Adipocyte (in vitro differentiated cells): Measurements from ENCODE around the gene TERT.

Experiments
- DNase-seq: peaks from one replicate; pipeline ENCODE4 v3.0.0-alpha.2; 2015; ENCODE audit warnings: low read depth
- H3K27me3 ChIP-seq: replicated peaks from 2 replicates; pipeline ENCODE4 v1.7.0; 2013; ENCODE audit warnings: mild to moderate bottlenecking, low read length, moderate library complexity; ENCODE audit not compliant: control insufficient read depth, insufficient read depth
- H3K36me3 ChIP-seq: 2 replicates; pipeline ENCODE4 v1.7.0; 2013; ENCODE audit warnings: low read length, mild to moderate bottlenecking, moderate library complexity; ENCODE audit not compliant: control insufficient read depth, insufficient read depth, severe bottlenecking
- H3K4me1 ChIP-seq: 2 replicates; pipeline ENCODE4 v1.7.0; 2013; ENCODE audit warnings: mild to moderate bottlenecking, low read length, moderate library complexity; ENCODE audit not compliant: control insufficient read depth, insufficient read depth
- H3K4me3 ChIP-seq: 2 replicates; pipeline ENCODE4 v1.7.0; 2013; ENCODE audit warnings: mild to moderate bottlenecking, low read length, moderate library complexity
- H3K9ac ChIP-seq: 2 replicates; pipeline ENCODE4 v1.7.0; 2013; ENCODE audit warnings: mild to moderate bottlenecking, low read length, moderate library complexity
- H3K9me3 ChIP-seq: 2 replicates; pipeline ENCODE4 v1.7.0; 2013; ENCODE audit warnings: mild to moderate bottlenecking, low read length, moderate library complexity; ENCODE audit not compliant: control insufficient read depth

Gene TERT

DNA sequence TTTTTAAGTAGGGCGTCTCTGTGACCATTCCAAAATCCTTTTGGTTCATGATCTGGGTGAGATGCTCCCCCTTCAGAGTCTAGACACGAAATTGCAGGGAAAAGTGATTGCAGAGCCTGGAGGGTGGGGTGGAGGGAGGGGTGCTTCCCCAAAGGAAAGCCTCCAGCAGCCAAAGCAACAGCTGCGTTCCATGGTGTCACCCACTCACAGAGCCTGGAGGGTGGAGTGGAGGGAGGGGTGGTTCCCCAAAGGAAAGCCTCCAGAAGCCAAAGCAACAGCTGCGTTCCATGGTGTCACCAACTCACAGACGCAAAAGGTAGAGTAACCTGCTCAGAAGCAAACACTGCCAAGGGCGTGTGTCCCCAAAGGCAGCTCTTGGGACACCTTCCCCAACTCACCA is 47.1 kb downstream of the TERT start:
- Histone ChIP-seq H3K9ac (no peak overlapping the region), H3K4me3 (no peak overlapping the region), H3K36me3 (no peaks in the 10 kb centered on the region), H3K27me3 (peaks cover 26% of the 10 kb centered on the region), H3K9me3 (no peaks in the 10 kb centered on the region), H3K4me1 (no peaks in the 10 kb centered on the region)
- DNase-seq: no peak

DNA sequence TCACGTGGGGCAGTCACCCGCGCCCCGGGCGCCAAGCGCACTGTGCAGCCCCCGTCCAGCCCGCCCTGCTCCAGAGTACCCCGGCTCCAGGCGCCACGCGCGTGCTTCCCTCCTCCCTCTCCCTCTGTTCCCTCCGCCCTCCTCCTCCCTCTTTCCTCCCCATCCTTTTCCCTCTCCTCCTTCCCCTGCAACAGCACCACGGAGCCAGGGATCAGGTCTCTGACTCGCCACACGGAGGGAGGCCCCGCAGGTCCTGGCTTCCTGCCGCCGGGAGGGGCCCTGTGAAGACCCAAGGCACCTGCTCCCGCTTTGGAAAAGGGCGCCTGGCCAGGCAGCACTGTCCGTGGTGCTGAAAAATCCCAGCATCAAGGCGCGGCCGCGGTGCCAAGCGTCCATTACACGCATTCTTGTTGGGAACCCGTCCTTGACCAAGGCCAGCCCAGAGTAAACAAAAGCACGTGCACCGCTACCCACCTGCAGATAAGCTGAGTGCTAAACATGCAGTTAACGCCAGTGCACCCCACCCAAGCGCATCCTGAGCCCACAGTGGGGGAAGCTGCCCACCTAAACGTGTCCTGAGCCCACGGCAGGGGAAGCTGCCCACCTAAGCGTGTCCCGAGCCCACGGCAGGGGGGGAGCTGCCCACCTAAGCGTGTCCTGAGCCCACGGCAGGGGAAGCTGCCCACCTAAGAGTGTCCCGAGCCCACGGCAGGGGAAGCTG is 48.0 kb downstream of the TERT start:
- Histone ChIP-seq H3K4me3 (no peak overlapping the region), H3K27me3 (peaks cover 23% of the 10 kb centered on the region), H3K4me1 (no peaks in the 10 kb centered on the region), H3K9me3 (no peaks in the 10 kb centered on the region), H3K36me3 (no peaks in the 10 kb centered on the region), H3K9ac (no peak overlapping the region)
- peak; percentile 35 for DNase-seq

DNA sequence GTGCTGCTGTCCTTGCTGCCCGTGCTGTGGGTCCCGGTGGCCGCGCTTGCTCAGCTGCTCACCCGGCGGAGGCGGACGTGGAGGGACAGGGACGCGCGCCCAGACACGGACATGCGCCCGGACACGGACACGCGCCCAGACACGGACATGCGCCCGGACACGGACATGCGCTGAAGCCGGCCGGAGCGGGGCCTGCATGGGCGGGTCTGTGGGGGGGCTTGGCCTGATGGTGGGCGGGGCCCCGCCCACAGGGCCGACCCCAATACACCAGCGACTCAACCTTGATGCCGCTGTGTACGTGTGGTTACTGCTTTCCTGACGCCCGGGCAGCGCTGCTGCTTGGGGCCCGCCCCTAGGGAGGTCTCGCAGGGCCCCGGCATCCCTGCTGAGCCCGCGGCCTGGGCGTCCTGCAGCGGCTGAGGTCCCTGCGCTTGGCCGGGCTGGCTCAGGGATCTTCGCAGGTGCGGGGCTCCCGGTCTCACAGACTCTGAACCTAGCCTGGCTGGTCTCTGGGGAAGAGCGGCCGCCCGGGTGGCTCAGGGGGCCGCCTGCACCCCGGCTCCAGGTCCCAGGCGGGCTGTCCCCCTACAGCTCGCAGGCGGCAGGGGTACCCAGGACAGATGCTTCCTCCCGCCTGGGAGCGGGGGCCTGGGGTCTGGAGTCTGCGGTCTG is 48.8 kb downstream of the TERT start:
- H3K4me3 ChIP-seq: no peak overlapping the region
- no peaks in the 10 kb centered on the region for H3K9me3 ChIP-seq
- no peaks in the 10 kb centered on the region for H3K4me1 ChIP-seq

DNA sequence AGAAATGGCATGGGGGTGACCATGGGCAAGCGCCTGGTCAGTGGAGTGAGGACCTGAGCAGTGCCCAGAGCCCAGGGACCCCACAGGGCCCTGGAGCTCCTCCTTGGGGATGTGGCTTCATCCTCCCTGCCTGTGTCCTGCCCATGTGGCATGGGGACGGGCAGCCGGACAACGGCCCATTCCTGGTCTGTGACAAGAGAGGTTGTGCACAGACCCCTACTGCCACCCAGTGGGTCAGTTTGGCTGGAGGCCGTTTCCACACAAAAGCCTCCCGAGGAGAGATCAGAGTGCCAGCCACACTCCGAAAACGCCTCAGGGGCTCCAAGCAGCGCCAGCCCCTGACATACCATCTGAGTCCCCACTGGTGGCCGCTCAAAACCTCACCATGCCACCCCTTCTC is 49.9 kb downstream of the TERT start:
- Histone ChIP-seq H3K27me3 (peaks cover 22% of the 10 kb centered on the region), H3K9ac (no peak overlapping the region), H3K4me3 (no peak overlapping the region), H3K36me3 (no peaks in the 10 kb centered on the region), H3K4me1 (no peaks in the 10 kb centered on the region), H3K9me3 (no peaks in the 10 kb centered on the region)
- no peak for DNase-seq

More for the DNA sequence above, 48.8 kb downstream of the TERT start:
- Histone ChIP-seq H3K27me3 (peaks cover 21% of the 10 kb centered on the region), H3K36me3 (no peaks in the 10 kb centered on the region), H3K9ac (no peak overlapping the region)
- DNase-seq: no peak

DNA sequence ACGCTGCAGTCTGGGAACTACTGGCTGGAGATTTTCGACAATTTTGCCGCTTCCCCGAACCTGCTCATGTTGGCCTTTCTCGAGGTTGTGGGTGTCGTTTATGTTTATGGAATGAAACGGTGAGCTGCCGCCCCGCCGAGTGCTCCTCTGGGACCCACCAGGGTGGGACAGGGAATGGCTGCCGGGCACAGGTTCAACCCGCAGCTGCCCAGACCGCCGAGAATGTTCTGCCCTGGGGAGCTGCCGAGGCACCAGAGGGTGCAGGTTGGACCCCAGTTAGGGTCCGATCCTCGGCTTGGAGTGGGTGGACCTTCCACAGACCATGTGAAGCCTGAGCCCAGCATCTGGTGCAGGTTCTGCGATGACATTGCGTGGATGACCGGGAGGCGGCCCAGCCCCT is 50.6 kb downstream of the TERT start:
- DNase-seq: no peak
- no peak overlapping the region for H3K4me3 ChIP-seq
- no peaks in the 10 kb centered on the region for H3K4me1 ChIP-seq
- peaks cover 25% of the 10 kb centered on the region for H3K27me3 ChIP-seq
- no peak overlapping the region for H3K9ac ChIP-seq
- no peaks in the 10 kb centered on the region for H3K36me3 ChIP-seq
- no peaks in the 10 kb centered on the region for H3K9me3 ChIP-seq

DNA sequence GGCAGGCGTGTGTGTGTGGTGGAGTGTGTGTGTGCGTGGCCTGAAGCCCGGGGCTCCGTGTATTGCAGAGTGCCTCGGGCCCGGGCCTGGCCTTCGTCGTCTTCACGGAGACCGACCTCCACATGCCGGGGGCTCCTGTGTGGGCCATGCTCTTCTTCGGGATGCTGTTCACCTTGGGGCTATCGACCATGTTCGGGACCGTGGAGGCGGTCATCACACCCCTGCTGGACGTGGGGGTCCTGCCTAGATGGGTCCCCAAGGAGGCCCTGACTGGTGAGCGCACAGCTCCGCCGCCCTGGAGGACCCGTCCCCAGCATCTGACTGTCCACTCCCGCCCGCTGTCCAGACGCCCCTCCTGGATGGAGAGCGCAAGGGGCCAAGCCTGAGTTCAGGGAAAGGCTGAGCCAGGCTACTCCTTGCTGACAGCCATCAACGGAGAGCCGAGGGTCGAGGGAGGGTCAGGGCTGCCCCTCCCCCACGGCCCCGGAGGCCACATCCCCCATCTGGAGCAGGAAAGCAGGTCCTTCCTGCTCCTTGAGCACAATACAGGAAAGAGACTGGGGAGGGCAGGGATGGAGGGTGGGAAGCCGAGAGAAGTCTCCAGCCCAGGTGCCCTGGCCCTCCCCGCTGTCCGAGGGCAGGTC is 51.3 kb downstream of the TERT start:
- Histone ChIP-seq H3K9ac (no peak overlapping the region), H3K4me1 (no peaks in the 10 kb centered on the region), H3K36me3 (no peaks in the 10 kb centered on the region), H3K9me3 (no peaks in the 10 kb centered on the region), H3K27me3 (peaks cover 25% of the 10 kb centered on the region), H3K4me3 (no peak overlapping the region)
- no peak for DNase-seq

DNA sequence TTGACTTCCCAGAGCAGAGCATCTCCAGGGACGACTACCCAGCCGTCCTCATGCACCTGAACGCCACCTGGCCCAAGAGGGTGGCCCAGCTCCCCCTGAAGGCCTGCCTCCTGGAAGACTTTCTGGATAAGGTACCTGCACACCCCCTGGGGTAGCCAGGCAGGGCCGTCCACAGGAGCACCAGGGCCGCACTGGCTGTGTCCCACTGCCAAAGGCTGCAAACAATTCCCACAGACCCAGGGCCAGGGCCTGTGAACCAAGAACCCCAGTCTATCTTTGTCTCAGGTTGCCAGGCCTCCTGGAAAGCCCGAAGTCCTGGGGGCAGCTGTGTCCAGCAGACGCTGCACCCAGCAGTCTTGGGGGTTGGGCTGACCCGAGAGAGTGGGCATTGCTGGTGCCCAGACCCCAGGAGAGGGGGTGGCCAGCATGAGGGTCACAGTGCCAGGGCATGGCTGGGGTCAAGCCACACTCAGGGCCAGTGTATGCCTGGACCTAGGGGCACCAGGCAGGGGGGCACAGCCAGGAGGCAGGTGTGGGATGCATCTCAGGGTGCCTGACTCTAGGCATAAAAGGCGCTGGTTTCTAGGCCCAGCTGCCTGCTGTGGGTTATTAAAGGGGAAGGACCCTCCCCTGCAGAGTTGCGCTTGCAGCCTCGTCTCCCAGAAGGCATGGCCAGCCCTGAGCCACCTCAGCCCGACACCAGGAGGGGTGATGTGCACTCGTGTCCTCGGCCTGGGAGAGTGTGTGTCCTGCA is 52.0 kb downstream of the TERT start:
- Histone ChIP-seq H3K4me3 (no peak overlapping the region), H3K36me3 (no peaks in the 10 kb centered on the region), H3K9me3 (no peaks in the 10 kb centered on the region), H3K9ac (no peak overlapping the region), H3K4me1 (no peaks in the 10 kb centered on the region), H3K27me3 (peaks cover 18% of the 10 kb centered on the region)
- no peak for DNase-seq

DNA sequence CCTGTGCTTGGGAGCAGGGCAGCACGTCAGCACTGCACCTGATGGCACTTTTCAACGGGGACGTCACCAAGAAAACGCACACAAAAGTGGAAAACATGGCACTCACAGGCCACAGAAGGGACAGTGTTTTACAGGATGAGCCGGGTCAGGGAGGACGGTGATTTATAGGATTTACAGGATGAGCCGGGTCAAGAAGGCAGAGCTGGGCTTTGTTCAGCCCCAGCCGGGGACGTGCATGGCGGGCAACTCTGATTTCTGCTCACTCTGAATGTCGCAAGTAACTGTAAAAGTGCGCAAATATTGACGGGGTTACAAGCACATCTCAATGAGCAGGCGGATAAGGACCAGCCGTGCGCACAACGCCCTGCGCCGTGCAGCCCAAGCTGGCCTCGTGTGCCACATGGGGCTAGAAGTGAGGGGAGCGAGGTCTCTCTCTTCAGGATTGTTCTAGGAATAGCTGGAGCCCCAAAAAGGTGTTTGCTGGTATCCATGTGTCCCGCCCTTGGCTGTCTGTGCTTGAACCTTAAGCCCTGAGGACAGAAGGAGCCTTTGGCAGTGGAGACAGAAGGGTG is 53.3 kb downstream of the TERT start:
- peaks cover under 1% of the 10 kb centered on the region for H3K9me3 ChIP-seq
- no peak overlapping the region for H3K9ac ChIP-seq
- no peaks in the 10 kb centered on the region for H3K4me1 ChIP-seq
- H3K4me3 ChIP-seq: no peak overlapping the region
- no peaks in the 10 kb centered on the region for H3K36me3 ChIP-seq
- no peak for DNase-seq
- H3K27me3 ChIP-seq: peaks cover 17% of the 10 kb centered on the region

DNA sequence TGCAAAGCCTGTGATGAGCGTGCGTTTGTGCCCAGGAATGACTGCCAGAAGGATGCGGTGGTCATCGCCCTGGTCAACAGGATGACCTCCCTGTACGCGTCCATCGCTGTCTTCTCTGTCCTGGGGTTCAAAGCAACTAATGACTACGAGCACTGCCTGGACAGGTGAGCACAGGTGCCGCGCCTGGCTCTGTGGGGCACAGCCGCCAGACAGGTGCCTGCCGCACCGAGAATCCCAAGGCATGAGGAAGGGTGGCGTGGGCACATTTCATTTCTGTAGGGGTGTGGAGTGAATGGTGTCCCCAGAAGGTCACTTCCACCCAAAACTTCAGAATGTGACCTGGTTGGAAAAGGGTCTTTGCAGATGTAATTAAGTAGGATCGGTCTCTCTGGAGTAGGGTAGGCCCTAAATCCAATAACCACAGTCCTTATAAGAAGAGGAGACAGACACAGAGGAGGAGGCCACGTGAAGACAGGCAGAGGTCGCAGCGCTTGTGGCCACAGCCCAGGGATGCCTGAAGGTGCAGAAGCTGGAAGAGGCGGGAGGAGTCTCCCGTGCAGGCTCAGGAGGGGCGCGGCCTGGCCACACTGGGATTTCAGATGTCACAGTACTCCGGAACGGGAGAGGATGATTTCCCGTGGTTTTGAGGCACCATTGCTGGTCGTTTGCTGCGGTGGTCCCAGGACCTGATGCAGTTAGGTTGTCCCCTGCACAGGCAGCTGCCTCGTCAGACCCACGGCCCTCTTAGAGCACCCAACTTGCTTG is 54.2 kb downstream of the TERT start:
- DNase-seq: no peak
- Histone ChIP-seq H3K9ac (no peak overlapping the region), H3K4me1 (no peaks in the 10 kb centered on the region), H3K4me3 (no peak overlapping the region), H3K27me3 (peaks cover 17% of the 10 kb centered on the region), H3K9me3 (peaks cover 10% of the 10 kb centered on the region), H3K36me3 (no peaks in the 10 kb centered on the region)

DNA sequence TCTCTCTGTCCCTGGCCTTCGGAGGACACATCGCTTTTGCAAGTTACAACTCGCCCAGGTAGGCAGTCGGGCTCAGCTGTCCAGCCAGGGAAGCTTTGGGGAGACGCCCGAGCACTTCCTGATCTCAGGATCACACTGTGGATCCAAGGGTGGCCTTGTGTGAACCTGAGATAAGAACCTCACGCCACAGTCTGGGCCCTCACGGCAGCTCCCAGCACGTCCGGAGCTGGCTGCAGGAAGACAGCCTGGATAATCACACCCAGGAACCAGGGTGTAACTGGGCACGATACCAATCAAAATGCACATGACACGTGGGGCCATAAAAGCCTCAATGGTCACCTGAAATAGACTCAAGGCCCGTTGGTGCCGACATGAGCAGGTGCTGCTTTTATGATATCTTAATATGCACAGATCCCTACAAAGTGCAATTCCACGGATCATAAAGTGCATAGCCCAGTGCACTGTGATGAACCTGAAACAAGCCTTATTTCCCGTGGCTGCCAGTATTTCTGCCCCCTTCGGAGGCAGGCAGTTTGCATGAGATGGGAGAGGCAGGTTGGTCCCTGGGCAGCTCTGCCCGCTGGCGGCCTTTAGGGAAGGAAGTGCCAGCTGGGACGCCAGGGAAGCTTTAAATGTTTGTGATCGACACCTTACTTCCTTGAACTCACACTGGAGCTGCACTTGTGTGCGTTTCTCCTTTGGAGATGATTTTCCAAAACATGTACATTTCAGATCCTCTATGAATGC is 55.2 kb downstream of the TERT start:
- no peak for DNase-seq
- peaks cover 11% of the 10 kb centered on the region for H3K27me3 ChIP-seq
- no peak overlapping the region for H3K9ac ChIP-seq
- H3K4me3 ChIP-seq: no peak overlapping the region
- peaks cover 20% of the 10 kb centered on the region for H3K9me3 ChIP-seq
- H3K36me3 ChIP-seq: no peaks in the 10 kb centered on the region
- no peaks in the 10 kb centered on the region for H3K4me1 ChIP-seq
